ENCODE measurements around the gene GMPPB. TPM values are rescaled to one million over a fixed set of nuclear protein-coding genes. Genes with fewer than 3 reads are reported as not detected.
"Not testable (repeated sequence)": the region's sequence is repeated elsewhere in the genome, so short reads cannot be mapped to it uniquely, and the experiment has no call there.

The GMPPB gene
- total and polyA plus RNA-seq, 9 of the 15 experiments (the other 6 are each of a cell fraction or from before 2014, with no cell fraction given) = 0.53 to 17.4 (median 8.1) TPM

DNA sequence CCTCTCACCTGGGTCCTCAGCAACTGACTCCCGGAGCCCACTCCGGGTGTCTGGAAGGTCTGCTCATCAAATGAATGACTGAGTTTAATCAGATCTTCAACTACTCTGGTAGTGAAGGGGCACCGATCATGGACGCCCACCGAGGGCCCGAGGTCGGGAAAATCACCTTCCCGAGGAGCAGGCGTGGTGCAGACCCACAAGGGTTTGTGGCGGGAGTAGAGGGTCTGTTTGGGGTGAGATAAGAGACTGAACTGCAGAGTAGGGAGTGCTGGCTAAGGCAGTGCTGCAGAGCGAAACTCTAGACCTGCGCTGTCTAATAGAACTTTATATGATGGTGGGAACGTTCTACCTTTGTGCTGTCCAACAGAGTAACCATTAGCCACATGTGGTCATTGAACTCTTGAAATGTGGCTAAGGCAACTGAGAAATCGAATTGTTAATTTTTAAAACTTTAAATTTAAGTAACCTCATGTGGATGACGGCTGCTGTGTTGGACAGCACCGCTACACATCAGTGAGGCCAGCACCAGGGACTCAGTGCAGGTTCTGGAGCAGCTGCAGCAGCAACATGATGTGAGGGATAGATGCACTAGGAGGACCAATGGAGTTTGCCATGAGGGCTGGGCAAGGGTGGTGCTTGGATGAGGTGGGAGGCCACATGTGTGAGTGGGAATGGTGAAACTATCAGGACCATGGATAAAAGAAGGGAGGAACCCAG is 33.7 kb downstream of the GMPPB start (continued):
- 0 out of 2 replicates have a peak, but pooled peaks have one; percentile 0 for TF ChIP-seq SP1 (CRISPR knock-in tag; IDR thresholded peaks at IDR 0.05)
- TF ChIP-seq, protein P1, sequence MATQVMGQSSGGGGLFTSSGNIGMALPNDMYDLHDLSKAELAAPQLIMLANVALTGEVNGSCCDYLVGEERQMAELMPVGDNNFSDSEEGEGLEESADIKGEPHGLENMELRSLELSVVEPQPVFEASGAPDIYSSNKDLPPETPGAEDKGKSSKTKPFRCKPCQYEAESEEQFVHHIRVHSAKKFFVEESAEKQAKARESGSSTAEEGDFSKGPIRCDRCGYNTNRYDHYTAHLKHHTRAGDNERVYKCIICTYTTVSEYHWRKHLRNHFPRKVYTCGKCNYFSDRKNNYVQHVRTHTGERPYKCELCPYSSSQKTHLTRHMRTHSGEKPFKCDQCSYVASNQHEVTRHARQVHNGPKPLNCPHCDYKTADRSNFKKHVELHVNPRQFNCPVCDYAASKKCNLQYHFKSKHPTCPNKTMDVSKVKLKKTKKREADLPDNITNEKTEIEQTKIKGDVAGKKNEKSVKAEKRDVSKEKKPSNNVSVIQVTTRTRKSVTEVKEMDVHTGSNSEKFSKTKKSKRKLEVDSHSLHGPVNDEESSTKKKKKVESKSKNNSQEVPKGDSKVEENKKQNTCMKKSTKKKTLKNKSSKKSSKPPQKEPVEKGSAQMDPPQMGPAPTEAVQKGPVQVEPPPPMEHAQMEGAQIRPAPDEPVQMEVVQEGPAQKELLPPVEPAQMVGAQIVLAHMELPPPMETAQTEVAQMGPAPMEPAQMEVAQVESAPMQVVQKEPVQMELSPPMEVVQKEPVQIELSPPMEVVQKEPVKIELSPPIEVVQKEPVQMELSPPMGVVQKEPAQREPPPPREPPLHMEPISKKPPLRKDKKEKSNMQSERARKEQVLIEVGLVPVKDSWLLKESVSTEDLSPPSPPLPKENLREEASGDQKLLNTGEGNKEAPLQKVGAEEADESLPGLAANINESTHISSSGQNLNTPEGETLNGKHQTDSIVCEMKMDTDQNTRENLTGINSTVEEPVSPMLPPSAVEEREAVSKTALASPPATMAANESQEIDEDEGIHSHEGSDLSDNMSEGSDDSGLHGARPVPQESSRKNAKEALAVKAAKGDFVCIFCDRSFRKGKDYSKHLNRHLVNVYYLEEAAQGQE (IDR thresholded peaks at IDR 0.05; ENCODE audit: borderline replicate concordance) = peak; percentile 48
- TF ChIP-seq, protein P1 (CRISPR knock-in tag; IDR thresholded peaks at IDR 0.05; ENCODE audit: low read depth) = not testable (repeated sequence)
- TF ChIP-seq ZBTB7A (IDR thresholded peaks at IDR 0.05; ENCODE audit: borderline replicate concordance, control insufficient read depth, low read depth, low read length) = peak; percentile 55; the same call in 1 of the 2 replicates
- TF ChIP-seq CBFA2T3 (IDR thresholded peaks at IDR 0.05) = 0 out of 2 replicates have a peak, but pooled peaks have one; percentile 18
- TF ChIP-seq, protein P2, sequence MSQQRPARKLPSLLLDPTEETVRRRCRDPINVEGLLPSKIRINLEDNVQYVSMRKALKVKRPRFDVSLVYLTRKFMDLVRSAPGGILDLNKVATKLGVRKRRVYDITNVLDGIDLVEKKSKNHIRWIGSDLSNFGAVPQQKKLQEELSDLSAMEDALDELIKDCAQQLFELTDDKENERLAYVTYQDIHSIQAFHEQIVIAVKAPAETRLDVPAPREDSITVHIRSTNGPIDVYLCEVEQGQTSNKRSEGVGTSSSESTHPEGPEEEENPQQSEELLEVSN (IDR thresholded peaks at IDR 0.05; ENCODE audit: borderline replicate concordance in 1 of 2, extremely low read depth in 1 of 2, insufficient read depth in 1 of 2, insufficient read length in 1 of 2, low read depth in 1 of 2, low read length in 1 of 2, poor library complexity in 1 of 2, severe bottlenecking in 1 of 2) = peak in 1 of 2 experiments; percentile 17

All from K562 (cell line).